GM11168 (cell line): ENCODE results near the gene PRSS48.
"Not testable (repeated sequence)": the region's sequence is repeated elsewhere in the genome, so short reads cannot be mapped to it uniquely, and the experiment has no call there.

Experiments used
- in situ Hi-C: fragments of 300-500 bp; cut with MboI; formaldehyde crosslinking; loops from one replicate; pipeline ENCODE4 v1.12.0; 2022; ENCODE audit warnings: low sequenced_read_pairs; ENCODE audit not compliant: unreplicated experiment

Gene PRSS48

GRCh38 chr4:151276787-151277562, at the start of gene PRSS48:
PRSS48 (plus strand) TSS chr4:151277161; CDS start chr4:151277173, 12 bp downstream.
- in situ Hi-C loops = no loop called here

- in situ Hi-C loops = no loop called here
Measured at GRCh38 chr4:151227172-151227571, 49.8 kb upstream of the PRSS48 start.

- in situ Hi-C loops = no loop called here
Measured at GRCh38 chr4:151227731-151228130, 49.2 kb upstream of the PRSS48 start.

- in situ Hi-C loops = no loop called here
Measured at GRCh38 chr4:151228189-151229119, 48.5 kb upstream of the PRSS48 start.

- in situ Hi-C loops = no loop called here
Measured at GRCh38 chr4:151231915-151232595, 44.9 kb upstream of the PRSS48 start.

GRCh38 chr4:151233600-151233999, 43.4 kb upstream of the PRSS48 start:
- in situ Hi-C loops = no loop called here

- in situ Hi-C loops = not testable (repeated sequence)
Measured at GRCh38 chr4:151235373-151235772, 41.6 kb upstream of the PRSS48 start.

- in situ Hi-C loops = no loop called here
Measured at GRCh38 chr4:151236036-151236435, 40.9 kb upstream of the PRSS48 start.

GRCh38 chr4:151238477-151238876, 38.5 kb upstream of the PRSS48 start:
- in situ Hi-C loops = no loop called here

GRCh38 chr4:151239608-151240007, 37.4 kb upstream of the PRSS48 start:
- in situ Hi-C loops = no loop called here

GRCh38 chr4:151242305-151242704, 34.7 kb upstream of the PRSS48 start:
- in situ Hi-C loops = no loop called here

- in situ Hi-C loops = no loop called here
Measured at GRCh38 chr4:151246742-151247141, 30.2 kb upstream of the PRSS48 start.

GRCh38 chr4:151247395-151247794, 29.6 kb upstream of the PRSS48 start:
- in situ Hi-C loops = no loop called here

- in situ Hi-C loops = no loop called here
Measured at GRCh38 chr4:151248519-151248918, 28.4 kb upstream of the PRSS48 start.

GRCh38 chr4:151250706-151251105, 26.3 kb upstream of the PRSS48 start:
- in situ Hi-C loops = no loop called here

GRCh38 chr4:151251603-151252304, 25.2 kb upstream of the PRSS48 start:
- in situ Hi-C loops = no loop called here

- in situ Hi-C loops = not testable (repeated sequence)
Measured at GRCh38 chr4:151255226-151255625, 21.7 kb upstream of the PRSS48 start.

GRCh38 chr4:151255680-151256079, 21.3 kb upstream of the PRSS48 start:
- in situ Hi-C loops = not testable (repeated sequence)

GRCh38 chr4:151256134-151256533, 20.8 kb upstream of the PRSS48 start:
- in situ Hi-C loops = no loop called here

GRCh38 chr4:151257704-151258103, 19.3 kb upstream of the PRSS48 start:
- in situ Hi-C loops = no loop called here
